Mammary epithelial cell (primary cell): Measurements from ENCODE around the gene ZNF330.

Experiments
- EZH2 ChIP-seq: IDR thresholded peaks from 2 replicates; pipeline ENCODE4 v1.6.1; 2012; ENCODE audit warnings: low read length, inconsistent platforms, borderline replicate concordance
- TF ChIP-seq, protein P1 (sequence below), 2 donors: IDR thresholded peaks in 1 of 2; conservative IDR thresholded peaks in 1 of 2; 2 replicates each; pipeline ENCODE4 v1.5.1; 2011 to 2012; ENCODE audit warnings: inconsistent platforms in 2 of 2, low read length in 2 of 2, mild to moderate bottlenecking in 2 of 2, control low read depth in 1 of 2, low read depth in 1 of 2; ENCODE audit not compliant: insufficient read depth in 1 of 2; ENCODE audit errors: extremely low read depth in 1 of 2

DNA sequence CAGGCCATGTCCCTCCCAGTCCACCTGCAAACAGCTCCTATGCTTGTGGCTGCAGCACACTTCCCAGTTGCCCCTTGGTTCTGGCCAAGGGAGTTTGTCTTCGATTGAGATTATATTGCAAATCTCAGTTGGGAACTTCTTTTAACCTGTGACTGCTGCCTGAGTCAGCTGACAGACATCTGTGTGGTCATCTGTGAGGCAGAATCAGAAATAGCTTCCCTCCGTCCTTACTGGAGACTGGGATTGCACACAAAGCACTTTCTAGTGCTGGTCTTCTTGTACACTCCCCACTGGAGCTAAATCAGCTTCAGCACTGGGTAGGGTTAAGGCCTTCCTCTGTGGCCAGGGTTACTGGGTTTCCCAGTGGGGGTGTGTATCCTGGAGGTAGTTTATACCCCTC lies 34.3 kb downstream of the ZNF330 start:
- TF ChIP-seq EZH2: no peak
- TF ChIP-seq, protein P1, sequence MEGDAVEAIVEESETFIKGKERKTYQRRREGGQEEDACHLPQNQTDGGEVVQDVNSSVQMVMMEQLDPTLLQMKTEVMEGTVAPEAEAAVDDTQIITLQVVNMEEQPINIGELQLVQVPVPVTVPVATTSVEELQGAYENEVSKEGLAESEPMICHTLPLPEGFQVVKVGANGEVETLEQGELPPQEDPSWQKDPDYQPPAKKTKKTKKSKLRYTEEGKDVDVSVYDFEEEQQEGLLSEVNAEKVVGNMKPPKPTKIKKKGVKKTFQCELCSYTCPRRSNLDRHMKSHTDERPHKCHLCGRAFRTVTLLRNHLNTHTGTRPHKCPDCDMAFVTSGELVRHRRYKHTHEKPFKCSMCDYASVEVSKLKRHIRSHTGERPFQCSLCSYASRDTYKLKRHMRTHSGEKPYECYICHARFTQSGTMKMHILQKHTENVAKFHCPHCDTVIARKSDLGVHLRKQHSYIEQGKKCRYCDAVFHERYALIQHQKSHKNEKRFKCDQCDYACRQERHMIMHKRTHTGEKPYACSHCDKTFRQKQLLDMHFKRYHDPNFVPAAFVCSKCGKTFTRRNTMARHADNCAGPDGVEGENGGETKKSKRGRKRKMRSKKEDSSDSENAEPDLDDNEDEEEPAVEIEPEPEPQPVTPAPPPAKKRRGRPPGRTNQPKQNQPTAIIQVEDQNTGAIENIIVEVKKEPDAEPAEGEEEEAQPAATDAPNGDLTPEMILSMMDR (conservative IDR thresholded peaks at IDR 0.05 in 1 of 2, IDR thresholded peaks at IDR 0.05 in 1 of 2; ENCODE audit: extremely low read depth in 1 of 2, insufficient read depth in 1 of 2, low read depth in 1 of 2, low read length in 2 of 2): no peak
